ENCODE data around the gene KCNK5.

DNA sequence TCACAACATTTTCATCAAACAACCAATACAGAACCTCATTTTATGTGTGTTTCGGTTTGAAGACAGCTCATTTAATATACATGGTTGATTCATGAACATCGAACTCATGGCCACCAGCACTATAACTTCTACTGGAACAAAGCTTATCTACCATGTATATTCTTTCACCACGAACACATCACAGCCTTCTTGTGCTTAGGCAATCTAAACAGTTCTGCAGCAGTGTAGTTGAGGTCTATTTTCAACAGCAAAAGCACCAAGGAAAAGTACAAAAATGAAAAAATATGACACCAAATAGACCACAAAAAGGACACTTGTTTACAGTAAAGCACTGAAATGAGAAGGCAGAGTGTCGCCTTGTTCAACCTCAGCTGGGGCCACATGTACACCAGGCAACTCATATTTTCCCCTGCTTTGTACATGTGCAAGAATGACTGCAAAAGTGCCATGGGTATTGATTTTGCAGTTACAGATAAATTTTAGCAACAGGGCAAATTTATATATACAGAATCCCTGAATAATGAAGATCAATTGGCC, 25.8 kb upstream of the KCNK5 start:
- TF ChIP-seq EZH2 (IDR thresholded peaks at IDR 0.05) (no peak), POLR2AphosphoS5 (IDR thresholded peaks at IDR 0.05; ENCODE audit: borderline replicate concordance, low read depth, low read length) (no peak)
